Stimulated activated CD4-positive, alpha-beta T cell treated with anti-CD3 and anti-CD28 coated beads, Interleukin-2, amount 100 ng/mL, for 4 hours (primary cell): ENCODE measurements around the gene RNF8.
A peak's percentile ranks its signal among the peaks of the same experiment; 100 is the strongest.
"Not testable (repeated sequence)": the region's sequence is repeated elsewhere in the genome, so short reads cannot be mapped to it uniquely, and the experiment has no call there.

Experiments used
- DNase-seq: peaks from one replicate; pipeline ENCODE4 v3.0.0-alpha.2; 2020; ENCODE audit warnings: low read depth

RNF8 gene

GRCh38 chr6:37321516-37322415 is 32.0 kb upstream of the RNF8 start:
- DNase-seq, result no peak

GRCh38 chr6:37323580-37323979 is 30.2 kb upstream of the RNF8 start:
- DNase-seq, result no peak

GRCh38 chr6:37324131-37325033 is 29.4 kb upstream of the RNF8 start:
- DNase-seq, result peak; percentile 18

GRCh38 chr6:37330345-37330744 is 23.4 kb upstream of the RNF8 start:
- DNase-seq, result not testable (repeated sequence)

- DNase-seq, result no peak
These were observed 22.7 kb upstream of the RNF8 start for GRCh38 chr6:37331047-37331446.

- no peak for DNase-seq
These were observed 20.9 kb upstream of the RNF8 start for GRCh38 chr6:37332894-37333293.

- no peak for DNase-seq
These were observed 19.7 kb upstream of the RNF8 start for GRCh38 chr6:37334047-37334446.

GRCh38 chr6:37338317-37338716 is 15.5 kb upstream of the RNF8 start:
- DNase-seq, result not testable (repeated sequence)

- DNase-seq, result no peak
These were observed 15.0 kb upstream of the RNF8 start for GRCh38 chr6:37338745-37339255.

GRCh38 chr6:37339741-37340638 is 13.8 kb upstream of the RNF8 start:
- no peak for DNase-seq

GRCh38 chr6:37340639-37340943 is 13.2 kb upstream of the RNF8 start:
- no peak for DNase-seq

- DNase-seq, result no peak
These were observed 10.5 kb upstream of the RNF8 start for GRCh38 chr6:37343248-37343647.

- no peak for DNase-seq
These were observed 9.5 kb upstream of the RNF8 start for GRCh38 chr6:37344308-37344707.

GRCh38 chr6:37345804-37346203 is 8.0 kb upstream of the RNF8 start:
- DNase-seq, result not testable (repeated sequence)

- DNase-seq, result no peak
These were observed 6.6 kb upstream of the RNF8 start for GRCh38 chr6:37347177-37347576.

GRCh38 chr6:37347670-37348111 is 6.1 kb upstream of the RNF8 start:
- no peak for DNase-seq

- DNase-seq, result no peak
These were observed 2.8 kb upstream of the RNF8 start for GRCh38 chr6:37351027-37351426.

GRCh38 chr6:37352384-37352783 is 1.4 kb upstream of the RNF8 start:
- no peak for DNase-seq

GRCh38 chr6:37354526-37355384 is 972 bp downstream of the RNF8 start:
- DNase-seq, result peak; percentile 2

GRCh38 chr6:37357288-37357687 is 3.5 kb downstream of the RNF8 start:
- DNase-seq, result no peak

- DNase-seq, result no peak
These were observed 4.1 kb downstream of the RNF8 start for GRCh38 chr6:37357860-37358259.
